CD4-positive, alpha-beta T cell (primary cell): ENCODE results near the gene RPRM. TPM values are rescaled to one million over a fixed set of nuclear protein-coding genes. Genes with fewer than 3 reads are reported as not detected.

Experiments
- ATAC-seq: fragments of 200-7000 bp; cut with Tn5 transposase; one replicate; pipeline ENCODE4 v1.10.0; 2022; ENCODE audit warnings: mild to moderate bottlenecking; ENCODE audit not compliant: poor library complexity
- CTCF ChIA-PET: fragments of 350-600 bp; sonication (Branson Sonifier 250); formaldehyde crosslinking; loops from one replicate; lab custom pipeline; 2021; ENCODE audit warnings: antibody characterized with exemption, inconsistent platforms; lab: Charles Lee
- POLR2A ChIA-PET: fragments of 350-600 bp; sonication (Branson Sonifier 250); formaldehyde crosslinking; loops from one replicate; lab custom pipeline; 2021; ENCODE audit warnings: antibody characterized with exemption, inconsistent platforms; lab: Charles Lee
- DNase-seq, 14 experiments: peaks; one replicate each; pipeline ENCODE4 v3.0.0-alpha.2; 2013 to 2020; ENCODE audit warnings: mixed read lengths in 2 of 14
- H3K27ac ChIP-seq, 2 donors: one replicate each; pipeline versions ENCODE4 v1.5.1 to v1.7.0; 2013; ENCODE audit warnings: low read length in 2 of 2, low read depth in 1 of 2, mild to moderate bottlenecking in 1 of 2
- H3K27me3 ChIP-seq, 2 experiments: 1 replicate in 1 of 2; 2 replicates in 1 of 2; pipeline versions ENCODE4 v1.6.1 to v1.7.0; 2013; ENCODE audit warnings: low read length in 2 of 2, control low read depth in 1 of 2, mild to moderate bottlenecking in 1 of 2, moderate library complexity in 1 of 2; ENCODE audit not compliant: insufficient read depth in 2 of 2, control insufficient read depth in 1 of 2
- H3K36me3 ChIP-seq: one replicate; pipeline ENCODE4 v1.6.1; 2013; ENCODE audit warnings: low read length, control low read depth; ENCODE audit not compliant: insufficient read depth
- H3K4me1 ChIP-seq: one replicate; pipeline ENCODE4 v1.6.1; 2013; ENCODE audit warnings: low read length, control low read depth; ENCODE audit not compliant: insufficient read depth
- H3K4me3 ChIP-seq: one replicate; pipeline ENCODE4 v1.5.1; 2013; ENCODE audit warnings: mild to moderate bottlenecking, low read length, moderate library complexity
- H3K9me3 ChIP-seq, 2 experiments: 1 replicate in 1 of 2; 2 replicates in 1 of 2; pipeline versions ENCODE4 v1.6.1 to v1.7.0; 2013; ENCODE audit warnings: low read length in 2 of 2, mild to moderate bottlenecking in 2 of 2, control low read depth in 1 of 2, moderate library complexity in 1 of 2; ENCODE audit not compliant: control insufficient read depth in 1 of 2, insufficient read depth in 1 of 2
- H3K27ac Mint-ChIP-seq: one replicate; pipeline ENCODE4 v1.8.0; 2020; ENCODE audit warnings: mixed read lengths
- H3K27me3 Mint-ChIP-seq: one replicate; pipeline ENCODE4 v1.8.0; 2021; ENCODE audit warnings: mixed read lengths
- H3K36me3 Mint-ChIP-seq: one replicate; pipeline ENCODE4 v1.8.0; 2021; ENCODE audit warnings: low read depth, mixed read lengths
- H3K4me1 Mint-ChIP-seq: one replicate; pipeline ENCODE4 v1.8.0; 2021; ENCODE audit warnings: low read depth, mixed read lengths
- H3K4me3 Mint-ChIP-seq: one replicate; pipeline ENCODE4 v1.8.0; 2020; ENCODE audit warnings: mild to moderate bottlenecking, mixed read lengths
- H3K9me3 Mint-ChIP-seq: one replicate; pipeline ENCODE4 v1.8.0; 2020; ENCODE audit warnings: mixed read lengths
- CTCF ChIP-seq: fragments of 200-600 bp; IDR thresholded peaks from one replicate; pipeline ENCODE4 v1.8.0; 2022; ENCODE audit warnings: antibody characterized with exemption, mild to moderate bottlenecking
- intact Hi-C, 2 experiments: fragments of 100-400 bp; cut with DNase I in 1 of 2; cut with micrococcal nuclease in 1 of 2; formaldehyde crosslinking; loops; one replicate each; pipeline versions ENCODE4 v1.15.1 to v1.9.0; 2023 to 2025; cut with DNase I, micrococcal nuclease
- total RNA-seq, 174 experiments: library from RNA in 2 of 174; stranded (reverse) in 2 of 174; gene quantifications; one replicate each; pipeline ENCODE4 v1.2.3 and lab custom pipeline; 2021 to 2026

Gene RPRM
- total RNA-seq, 2 experiments from 2014 or later, result not detected

- Histone ChIP-seq H3K27ac (no peak overlapping the region), H3K9me3 (no peaks in the 10 kb centered on the region), H3K27me3 (no peaks in the 10 kb centered on the region), H3K36me3 (no peaks in the 10 kb centered on the region), H3K4me3 (no peak overlapping the region), H3K4me1 (no peaks in the 10 kb centered on the region)
- Mint-ChIP-seq H3K4me3 (no peak overlapping the region), H3K27ac (no peak overlapping the region), H3K27me3 (peaks cover 28% of the 10 kb centered on the region), H3K9me3 (no peaks in the 10 kb centered on the region), H3K36me3 (no peaks in the 10 kb centered on the region), H3K4me1 (no peaks in the 10 kb centered on the region)
- intact Hi-C loops, result no loop called here
- ATAC-seq, result no peak
- ChIA-PET POLR2A (no interaction called here), CTCF (no interaction called here)
- no peak for TF ChIP-seq CTCF
- no peak for DNase-seq
These were observed 14.2 kb downstream of the RPRM start for GRCh38 chr2:153464395-153464794.

DNA sequence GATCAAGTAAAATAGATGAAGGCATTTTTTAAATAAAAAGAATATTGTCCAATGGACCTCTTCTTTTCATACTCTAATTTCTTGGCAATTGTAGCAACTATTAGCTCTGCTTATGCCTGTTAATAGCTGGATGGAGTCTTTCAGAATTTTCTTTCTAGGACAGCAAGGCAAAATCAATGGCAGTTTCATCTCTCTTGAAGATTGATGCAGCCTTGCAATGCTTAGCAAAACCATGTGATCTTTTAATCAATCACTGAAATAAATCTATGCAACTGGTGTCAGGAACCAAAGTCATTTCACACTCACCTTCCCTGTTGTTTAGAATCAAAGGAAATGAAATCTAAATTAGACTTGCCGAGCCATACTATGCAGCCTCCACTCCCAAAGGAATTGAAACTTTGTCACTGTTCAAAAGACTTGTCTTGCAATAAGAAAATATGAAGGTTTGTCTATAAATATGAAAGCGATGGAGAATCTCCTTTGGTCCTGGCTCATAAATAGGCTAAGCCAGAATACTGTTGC is 16.2 kb downstream of the RPRM start:
- Mint-ChIP-seq H3K9me3 (no peaks in the 10 kb centered on the region), H3K27ac (no peak overlapping the region), H3K27me3 (peaks cover 18% of the 10 kb centered on the region), H3K36me3 (no peaks in the 10 kb centered on the region), H3K4me3 (no peak overlapping the region), H3K4me1 (no peaks in the 10 kb centered on the region)
- no peak overlapping the region for H3K4me3 ChIP-seq
- H3K36me3 ChIP-seq, result no peaks in the 10 kb centered on the region
- intact Hi-C loops, result no loop called here
- no peak for ATAC-seq
- no peak for TF ChIP-seq CTCF
- no peaks in the 10 kb centered on the region for H3K27me3 ChIP-seq
- no peaks in the 10 kb centered on the region for H3K9me3 ChIP-seq
- no peaks in the 10 kb centered on the region for H3K4me1 ChIP-seq
- no peak for DNase-seq
- H3K27ac ChIP-seq, result no peak overlapping the region
- ChIA-PET CTCF (no interaction called here), POLR2A (no interaction called here)

DNA sequence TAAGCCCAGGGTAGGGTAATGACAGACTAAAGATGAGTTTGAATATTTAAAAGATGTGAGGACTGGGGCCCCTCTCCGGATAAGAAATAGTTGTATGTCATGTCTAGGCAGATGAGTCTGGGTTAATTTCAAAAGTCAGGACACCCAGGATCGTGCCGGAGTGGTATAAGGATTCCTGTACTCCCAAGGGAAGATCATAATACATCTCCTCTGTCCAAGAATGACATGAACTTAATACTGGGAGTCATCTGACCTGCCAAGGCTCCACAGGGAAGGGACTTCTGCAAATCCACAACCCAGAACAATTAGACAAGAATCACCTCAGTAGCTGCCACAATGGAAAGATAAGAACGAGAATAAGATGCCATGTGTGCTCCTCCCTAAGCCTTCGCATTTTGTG is 17.1 kb downstream of the RPRM start:
- H3K4me3 ChIP-seq, result no peak overlapping the region
- no peaks in the 10 kb centered on the region for H3K9me3 Mint-ChIP-seq
- TF ChIP-seq CTCF, result no peak
- no peak overlapping the region for H3K27ac ChIP-seq
- POLR2A ChIA-PET, result no interaction called here
- no peaks in the 10 kb centered on the region for H3K27me3 ChIP-seq
- ATAC-seq (no peak), DNase-seq (no peak)
- CTCF ChIA-PET, result no interaction called here
- no peaks in the 10 kb centered on the region for H3K4me1 Mint-ChIP-seq
- intact Hi-C loops, result no loop called here
- H3K36me3 ChIP-seq, result no peaks in the 10 kb centered on the region
- no peaks in the 10 kb centered on the region for H3K4me1 ChIP-seq
- H3K4me3 Mint-ChIP-seq, result no peak overlapping the region
- H3K9me3 ChIP-seq, result no peaks in the 10 kb centered on the region
- H3K27ac Mint-ChIP-seq, result no peak overlapping the region
- H3K36me3 Mint-ChIP-seq, result no peaks in the 10 kb centered on the region
- peaks cover 17% of the 10 kb centered on the region for H3K27me3 Mint-ChIP-seq
